Measurements from ENCODE around the gene TRIP11.

- TF ChIP-seq CTCF (IDR thresholded peaks at IDR 0.05) (peak; percentile 69), EZH2phosphoT487 (IDR thresholded peaks at IDR 0.05) (no peak)
Observed at GRCh38 chr14:91996948-91997371, 42.9 kb downstream of the TRIP11 start.
